NCI-H128 (cell line): ENCODE measurements around the gene APIP.
"Not testable (repeated sequence)": the region's sequence is repeated elsewhere in the genome, so short reads cannot be mapped to it uniquely, and the experiment has no call there.

Experiments
- DNase-seq: peaks from one replicate; lab custom pipeline; 2025; ENCODE audit not compliant: unreplicated experiment; lab: John Stamatoyannopoulos, UW

Gene APIP

GRCh38 chr11:34926101-34926830, 10.1 kb upstream of the APIP start:
- peak; percentile 8 for DNase-seq

GRCh38 chr11:34924714-34925113, 8.5 kb upstream of the APIP start:
- DNase-seq = no peak

GRCh38 chr11:34921156-34921555, 5.0 kb upstream of the APIP start:
- DNase-seq = no peak

GRCh38 chr11:34916843-34917770, 928 bp upstream of the APIP start:
- DNase-seq = no peak

- DNase-seq = no peak
These were observed 804 bp downstream of the APIP start for GRCh38 chr11:34915136-34916014.

- DNase-seq = not testable (repeated sequence)
These were observed 2.6 kb downstream of the APIP start for GRCh38 chr11:34913556-34913955.

- DNase-seq = no peak
These were observed 4.5 kb downstream of the APIP start for GRCh38 chr11:34911676-34912075.

- DNase-seq = no peak
These were observed 5.4 kb downstream of the APIP start for GRCh38 chr11:34910817-34911216.

GRCh38 chr11:34909955-34910354, 6.2 kb downstream of the APIP start:
- DNase-seq = no peak

GRCh38 chr11:34909415-34909814, 6.8 kb downstream of the APIP start:
- DNase-seq = no peak

- DNase-seq = no peak
These were observed 8.1 kb downstream of the APIP start for GRCh38 chr11:34907934-34908593.

GRCh38 chr11:34905666-34906065, 10.5 kb downstream of the APIP start:
- no peak for DNase-seq

GRCh38 chr11:34904421-34904955, 11.7 kb downstream of the APIP start:
- no peak for DNase-seq

- DNase-seq = no peak
These were observed 16.6 kb downstream of the APIP start for GRCh38 chr11:34899633-34900016.

- no peak for DNase-seq
These were observed 17.7 kb downstream of the APIP start for GRCh38 chr11:34898474-34898873.

GRCh38 chr11:34897171-34897870, 18.9 kb downstream of the APIP start:
- no peak for DNase-seq

GRCh38 chr11:34896191-34896590, 20.0 kb downstream of the APIP start:
- not testable (repeated sequence) for DNase-seq

- no peak for DNase-seq
These were observed 22.8 kb downstream of the APIP start for GRCh38 chr11:34893416-34893815.

- DNase-seq = no peak
These were observed 24.6 kb downstream of the APIP start for GRCh38 chr11:34891611-34892010.

- no peak for DNase-seq
These were observed 25.4 kb downstream of the APIP start for GRCh38 chr11:34890812-34891211.
